GM03348 (cell line): ENCODE data around the gene CYTH4.

Source experiments
- DNase-seq: peaks from one replicate; pipeline ENCODE4 v3.0.0; 2012; ENCODE audit warnings: low spot score

The CYTH4 gene

DNA sequence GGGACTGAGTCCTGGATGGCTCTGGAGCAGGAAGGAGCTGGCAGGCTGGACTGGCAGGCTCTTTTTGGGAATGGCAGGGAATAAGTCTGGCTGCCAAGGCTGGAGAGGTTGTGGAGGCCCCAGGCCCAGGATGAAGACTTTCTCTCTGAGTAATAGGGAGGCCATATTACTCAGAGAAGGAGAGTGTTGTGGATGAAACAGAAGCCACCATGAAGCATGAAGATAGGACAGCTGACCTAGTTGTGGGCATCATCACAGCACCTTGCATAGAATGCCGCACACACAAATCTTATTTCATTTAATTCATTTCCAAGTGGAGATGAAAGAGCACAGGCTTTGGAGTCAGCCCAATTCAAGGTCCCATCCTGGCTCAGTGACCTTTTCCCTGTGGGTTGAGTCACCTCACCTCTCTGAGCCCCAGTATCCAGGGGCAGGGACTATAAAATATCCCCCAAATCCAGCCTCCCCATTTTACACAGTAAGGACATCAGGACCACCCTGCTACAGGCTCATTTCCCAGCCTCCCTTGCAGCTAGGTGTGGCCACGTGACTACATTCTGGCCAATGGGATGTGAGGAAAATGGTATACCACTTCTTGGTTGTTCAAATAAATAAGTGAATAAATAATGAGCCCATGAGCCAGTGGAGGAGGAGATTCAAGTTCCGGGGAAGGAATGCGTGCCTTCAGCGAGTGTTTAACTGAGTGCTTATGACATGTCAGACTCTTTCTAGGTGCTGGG lies 9.4 kb downstream of the CYTH4 start:
- DNase-seq, result no peak

DNA sequence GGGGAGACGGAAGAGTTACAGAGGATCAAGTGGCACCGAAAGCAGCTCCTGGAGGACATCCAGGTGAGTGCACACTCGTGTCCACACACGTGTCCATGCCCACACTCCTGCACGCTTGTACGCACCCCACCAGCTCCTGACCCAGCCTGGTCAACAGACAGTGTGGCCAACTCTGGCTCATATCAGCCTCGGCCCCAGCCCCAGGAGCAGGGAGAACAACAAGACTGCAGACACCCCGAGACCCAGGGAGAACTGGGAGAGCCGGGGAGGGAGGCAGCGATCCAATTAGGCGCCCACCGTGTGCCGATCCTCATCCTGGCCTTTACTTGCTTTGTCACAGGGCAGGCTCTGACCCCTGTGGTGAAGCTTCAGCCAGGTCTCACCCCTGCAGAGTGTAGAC lies 10.3 kb downstream of the CYTH4 start:
- DNase-seq, result no peak

- no peak for DNase-seq
Observed at GRCh38 chr22:37293172-37293571, 10.9 kb downstream of the CYTH4 start.

DNA sequence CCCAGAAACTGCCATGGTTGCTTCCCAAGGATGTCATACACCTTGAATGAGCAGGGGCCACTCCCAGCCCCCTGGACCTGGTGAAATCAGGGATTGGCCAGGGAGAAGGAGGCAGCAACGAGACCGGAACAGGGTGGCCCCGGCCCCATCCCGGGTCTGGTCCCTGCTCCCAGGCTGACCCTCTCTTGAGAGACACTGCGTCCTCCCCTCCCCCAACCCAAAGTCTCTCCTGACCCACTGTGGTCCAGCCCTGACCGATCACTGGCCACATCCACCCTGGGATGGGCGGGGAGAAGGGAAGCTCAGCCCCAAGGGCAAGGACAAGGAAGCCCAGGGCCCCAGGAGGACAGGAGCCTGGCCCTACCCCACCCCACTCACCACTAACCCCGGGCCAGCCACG lies 12.4 kb downstream of the CYTH4 start:
- no peak for DNase-seq

- DNase-seq, result no peak
Observed at GRCh38 chr22:37295213-37295886, 13.0 kb downstream of the CYTH4 start.

DNA sequence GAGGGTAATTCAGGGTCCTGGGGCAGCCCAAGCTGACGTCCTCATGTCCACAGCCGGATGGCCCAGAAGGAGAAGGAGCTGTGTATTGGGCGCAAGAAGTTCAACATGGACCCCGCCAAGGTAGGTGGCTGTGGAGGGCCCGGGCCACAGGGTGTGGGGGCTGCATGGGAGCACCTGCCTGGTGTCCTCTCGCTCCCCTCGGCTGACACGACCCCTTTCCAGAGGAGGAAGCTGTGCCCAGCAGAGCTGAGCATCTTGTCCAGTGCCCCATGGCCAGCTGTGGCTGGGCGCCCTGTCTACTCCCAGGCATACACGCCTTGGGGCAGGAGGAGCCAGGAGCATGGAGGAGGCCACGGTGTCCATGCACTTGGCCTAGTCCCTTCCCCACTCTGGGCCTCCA lies 13.6 kb downstream of the CYTH4 start:
- no peak for DNase-seq

DNA sequence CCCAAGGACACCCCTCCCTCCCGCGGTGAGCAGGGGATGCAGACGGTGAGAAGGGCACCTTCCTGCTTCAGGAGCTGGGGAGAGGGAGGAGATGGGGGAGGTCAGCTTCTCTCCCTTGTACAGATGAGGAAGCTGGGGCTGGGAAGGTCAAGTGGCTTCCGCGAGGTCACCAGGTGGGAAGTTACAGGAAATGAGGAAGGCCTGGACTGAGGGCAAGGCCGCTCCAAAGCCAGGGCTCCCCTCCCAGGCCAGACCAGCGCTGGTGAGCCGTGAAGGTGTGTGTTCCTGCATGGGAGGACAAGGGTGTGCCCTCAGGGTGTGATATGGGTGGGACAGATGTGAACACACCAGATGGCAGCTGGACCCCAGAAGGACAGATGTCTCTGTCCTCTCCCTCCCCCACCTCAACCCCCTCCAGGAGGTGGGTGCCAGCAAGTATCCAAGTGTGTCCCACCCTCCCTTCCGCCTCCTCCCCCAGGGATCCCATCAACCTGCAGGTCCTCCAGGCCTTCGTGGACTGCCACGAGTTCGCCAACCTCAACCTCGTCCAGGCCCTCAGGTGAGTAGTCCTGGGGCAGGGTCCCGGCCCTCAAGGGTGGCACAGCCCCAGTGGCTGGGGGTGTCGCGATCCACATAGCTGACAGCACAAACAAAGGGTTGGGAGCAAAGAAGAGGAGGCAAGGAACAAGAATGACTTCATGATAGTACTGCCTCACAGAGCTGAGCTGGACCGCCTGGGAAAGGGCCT lies 16.6 kb downstream of the CYTH4 start:
- no peak for DNase-seq

- DNase-seq, result no peak
Observed at GRCh38 chr22:37299969-37300509, 17.7 kb downstream of the CYTH4 start.

- DNase-seq, result no peak
Observed at GRCh38 chr22:37300551-37301017, 18.3 kb downstream of the CYTH4 start.

DNA sequence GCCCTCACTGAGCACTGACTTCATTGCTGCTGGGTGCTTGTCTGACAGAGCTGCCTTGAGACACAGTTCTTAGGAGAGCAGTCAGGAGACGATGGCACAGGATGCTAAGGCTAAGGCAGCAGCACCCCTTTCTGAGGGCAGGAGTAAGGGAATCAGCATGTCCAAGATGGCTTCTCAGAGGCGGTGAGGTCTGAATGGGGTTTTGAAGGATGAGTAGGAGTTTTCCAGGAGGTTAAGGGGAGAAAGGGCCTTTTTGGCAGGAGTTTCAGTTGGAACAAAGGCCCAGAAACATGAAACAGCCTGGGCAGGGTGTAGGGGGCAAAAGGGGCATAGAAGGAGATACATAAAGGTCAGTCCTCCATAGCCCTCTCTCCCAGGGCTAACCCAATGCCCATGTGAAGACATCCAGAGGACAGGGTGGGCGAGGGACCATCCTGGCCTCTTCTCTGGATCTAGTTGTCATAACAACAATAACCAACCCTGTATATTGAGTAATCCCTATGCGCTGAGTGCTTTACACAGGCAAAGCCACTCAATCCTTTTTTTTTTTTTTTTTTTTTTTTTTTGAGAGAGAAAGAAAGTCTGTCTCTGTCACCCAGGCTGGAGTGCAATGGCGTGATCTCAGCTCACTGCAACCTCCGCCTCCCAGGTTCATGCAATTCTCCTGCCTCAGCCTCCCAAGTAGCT lies 19.0 kb downstream of the CYTH4 start:
- DNase-seq, result no peak

DNA sequence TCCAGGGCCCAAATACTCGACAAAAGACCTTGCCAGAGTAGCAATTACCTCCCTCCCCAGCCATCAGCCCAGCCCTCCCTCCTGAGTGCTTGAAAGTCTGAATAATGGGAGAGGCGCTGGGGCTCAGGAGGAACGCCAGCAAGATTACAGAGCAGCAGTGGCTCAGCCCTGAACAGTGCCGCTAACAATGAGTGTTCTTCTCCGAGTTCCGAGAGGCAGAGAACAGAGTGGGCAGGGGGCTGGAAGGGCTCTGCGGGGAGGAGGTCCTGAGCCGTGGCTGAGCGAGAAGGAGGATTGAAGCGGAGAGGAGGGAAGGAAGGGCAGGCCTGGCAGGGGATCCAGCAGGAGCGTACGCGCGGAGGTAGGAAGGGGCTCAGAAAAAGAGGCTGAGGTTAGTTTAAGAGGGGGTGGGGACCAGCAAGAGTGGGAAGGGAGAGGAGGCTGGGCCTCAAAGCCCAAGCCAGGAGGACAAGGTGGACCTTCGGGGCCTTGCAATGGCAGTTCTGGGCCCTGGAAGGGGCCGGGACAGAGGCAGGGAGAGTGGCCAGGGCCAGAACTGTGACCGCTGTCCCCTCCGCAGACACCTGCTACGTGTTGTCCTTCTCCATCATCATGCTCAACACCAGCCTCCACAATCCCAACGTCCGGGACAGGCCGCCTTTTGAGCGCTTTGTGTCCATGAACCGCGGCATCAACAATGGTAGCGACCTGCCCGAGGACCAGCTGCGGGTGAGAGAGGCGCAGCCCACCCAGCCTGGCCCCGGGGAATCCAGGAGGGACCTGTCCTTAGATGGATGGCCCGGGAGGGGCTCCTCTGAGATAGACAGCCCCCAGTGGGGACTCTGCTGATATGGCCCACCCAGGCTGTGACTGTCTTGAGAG lies 20.6 kb downstream of the CYTH4 start:
- no peak for DNase-seq

DNA sequence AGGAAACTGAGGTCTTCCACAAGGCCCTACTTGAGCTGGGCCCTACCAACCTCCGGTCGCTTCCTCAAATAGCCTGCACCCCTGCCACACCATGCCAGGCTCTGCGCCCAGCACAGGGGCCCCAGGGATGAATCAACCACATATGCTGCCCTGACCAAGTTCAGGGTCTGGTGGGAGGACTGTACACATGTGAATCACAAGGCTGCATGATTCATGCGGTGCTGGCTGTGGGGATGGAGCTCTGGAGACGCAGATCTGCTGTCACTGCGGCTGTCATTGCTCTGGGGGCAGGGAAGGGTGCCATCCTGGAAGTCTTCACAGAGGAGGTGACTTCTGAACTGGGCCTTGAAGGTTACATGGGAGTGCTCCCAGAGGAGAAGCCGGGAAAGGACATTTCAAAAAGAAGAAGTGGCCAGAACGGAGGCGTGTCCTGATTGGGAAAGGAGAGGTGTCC lies 21.5 kb downstream of the CYTH4 start:
- peak; percentile 91 for DNase-seq

DNA sequence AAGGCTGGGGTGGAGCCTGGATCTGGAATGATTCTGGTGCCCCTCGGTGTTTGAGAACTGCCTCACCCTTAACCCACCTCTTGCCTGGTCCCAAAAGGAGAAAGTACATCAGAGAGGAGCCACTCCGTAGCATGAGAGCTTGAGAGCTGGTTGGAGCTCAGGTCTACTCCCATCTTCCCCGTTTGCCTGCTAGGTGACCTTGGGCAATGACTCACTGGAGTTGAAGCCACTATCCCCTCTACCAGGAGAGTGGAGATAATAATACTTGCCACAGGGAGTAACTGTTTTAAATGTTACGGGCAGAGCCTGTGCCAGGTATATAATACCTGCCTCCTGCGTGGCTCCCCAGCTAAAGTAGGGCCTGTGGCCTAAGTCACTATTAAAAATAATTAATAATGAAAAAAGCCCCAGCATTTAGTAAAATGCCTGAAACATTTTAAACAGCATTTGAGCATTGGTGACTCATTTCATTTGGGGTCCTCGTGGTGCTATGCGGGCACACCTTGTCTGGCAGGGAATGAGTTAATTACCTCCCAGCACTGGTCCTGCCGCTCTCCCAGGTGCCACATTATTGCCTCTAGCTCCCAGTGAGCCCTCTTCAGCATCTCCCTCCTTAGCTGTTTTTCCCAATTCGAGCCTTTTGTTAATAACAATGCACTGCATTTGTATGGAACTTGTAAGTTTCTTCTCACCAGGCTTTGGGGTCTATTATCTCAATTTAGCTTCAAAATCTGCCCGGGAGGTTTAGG lies 22.5 kb downstream of the CYTH4 start:
- DNase-seq, result no peak

GRCh38 chr22:37305887-37306286 lies 23.6 kb downstream of the CYTH4 start:
- no peak for DNase-seq

DNA sequence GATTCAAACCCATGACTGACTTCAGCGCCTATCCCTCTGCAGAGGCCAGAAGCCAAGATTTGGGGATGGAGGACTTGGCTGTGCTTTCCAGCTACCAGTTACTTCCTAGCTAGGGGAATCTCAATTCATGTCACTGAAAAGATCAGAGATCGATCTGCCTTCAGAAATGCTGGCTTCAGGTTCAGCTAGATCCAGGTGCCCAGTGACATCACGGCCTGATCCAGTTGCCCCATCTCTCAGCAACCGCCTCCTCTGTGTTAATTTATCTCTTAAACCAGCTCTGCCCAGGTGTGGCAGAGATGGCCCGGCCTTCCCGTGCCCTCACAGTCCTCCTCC lies 24.2 kb downstream of the CYTH4 start:
- DNase-seq, result no peak

DNA sequence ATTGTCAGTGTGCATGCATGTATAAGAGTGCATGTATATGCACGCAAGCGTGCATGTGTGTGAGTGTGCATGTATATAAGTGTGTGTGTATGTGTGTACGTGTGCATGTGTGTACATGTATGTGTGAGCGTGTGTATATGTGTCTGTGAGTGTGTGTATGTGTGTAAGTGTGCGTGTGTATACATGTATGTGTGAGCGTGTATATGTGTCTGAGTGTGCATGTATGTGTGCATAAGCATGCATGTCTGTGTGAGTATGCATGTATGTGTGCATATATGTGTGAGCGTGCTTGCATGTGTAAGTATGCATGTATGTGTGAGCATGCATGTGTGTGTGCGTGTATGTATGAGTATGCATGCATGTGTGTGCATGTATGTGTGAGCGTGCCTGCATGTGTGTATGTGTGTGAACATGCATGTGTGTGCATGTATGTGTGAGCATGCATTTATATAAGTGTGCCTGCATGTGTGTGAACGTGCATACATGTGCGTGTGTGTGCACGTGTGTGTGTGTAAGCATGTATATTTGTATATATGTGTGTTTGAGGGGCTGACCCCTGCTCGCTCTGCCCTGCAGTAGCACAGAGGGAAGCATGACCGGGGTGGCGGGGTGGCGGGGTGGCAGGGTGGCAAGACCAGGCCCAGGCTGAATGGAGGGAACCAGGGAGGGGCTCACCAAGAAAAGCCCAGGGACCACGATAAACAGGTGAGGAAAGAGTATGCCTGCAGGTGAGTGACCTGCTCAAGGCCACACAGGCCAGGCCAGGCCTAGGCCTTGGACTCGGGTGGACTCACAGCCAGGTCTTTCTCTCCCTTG lies 26.3 kb downstream of the CYTH4 start:
- no peak for DNase-seq

DNA sequence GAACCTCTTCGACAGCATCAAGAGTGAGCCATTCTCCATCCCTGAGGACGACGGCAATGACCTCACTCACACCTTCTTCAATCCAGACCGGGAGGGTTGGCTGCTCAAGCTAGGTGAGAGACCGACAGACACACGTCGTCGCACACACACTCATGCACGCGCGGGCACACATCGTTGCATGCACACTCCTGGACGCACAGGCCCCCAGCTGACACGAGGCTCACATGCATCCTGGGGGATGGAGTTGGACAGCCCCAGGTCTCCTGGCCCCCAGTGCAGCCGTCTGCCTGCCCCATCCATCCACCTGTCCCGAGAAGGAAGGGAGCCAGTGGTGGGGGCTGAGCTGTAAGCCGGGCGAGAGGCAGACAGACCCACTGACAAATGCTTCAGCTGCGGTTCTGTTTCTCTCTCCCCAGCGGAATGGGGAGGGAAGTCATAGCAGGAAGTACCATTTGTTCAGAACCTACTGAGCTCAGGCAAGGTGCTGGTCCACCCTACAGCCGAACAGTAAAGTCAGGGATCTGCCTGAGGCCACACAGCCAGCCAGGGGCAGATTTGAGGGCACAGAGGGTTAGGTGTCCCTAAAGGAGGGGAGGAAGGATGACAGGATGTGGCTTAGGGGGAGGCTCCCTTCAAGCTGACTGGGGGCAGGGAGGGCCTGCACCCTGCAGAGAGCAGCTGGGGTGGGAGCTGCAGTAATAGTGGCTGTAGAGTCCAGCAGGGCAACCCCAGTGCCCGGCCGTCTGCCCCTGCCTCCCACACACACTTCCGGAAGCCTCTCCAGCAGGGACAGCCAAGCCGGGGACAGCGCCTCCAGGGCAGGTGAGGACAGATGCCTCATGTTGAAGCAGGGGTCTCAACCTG lies 27.1 kb downstream of the CYTH4 start:
- DNase-seq, result no peak

DNA sequence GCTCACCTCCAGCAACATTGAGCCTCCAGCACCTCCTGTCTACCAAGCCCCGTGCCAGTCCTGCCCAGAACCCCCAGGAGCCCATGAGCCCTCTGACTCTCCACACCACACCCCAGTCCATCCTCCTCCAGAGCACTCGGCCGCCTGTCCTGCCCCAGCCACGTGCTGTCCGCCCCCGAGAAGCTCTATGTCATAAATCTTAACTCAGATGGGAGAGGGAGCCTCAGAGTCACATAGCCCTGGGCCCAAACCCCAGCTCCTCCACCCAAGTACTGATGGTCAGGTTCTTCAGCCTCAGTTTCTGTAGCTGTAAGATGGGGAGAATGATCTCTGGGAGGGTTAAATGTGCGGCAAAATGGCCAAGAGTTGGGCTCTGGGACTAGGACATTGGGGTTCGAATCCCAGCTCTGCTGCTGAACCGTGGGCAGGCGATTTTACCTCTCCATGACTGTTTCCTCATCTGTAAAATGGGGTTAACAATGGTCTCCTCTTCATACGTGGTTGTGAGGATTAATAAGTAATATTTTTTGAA lies 27.8 kb downstream of the CYTH4 start:
- DNase-seq, result no peak
